ENCODE data around the gene C19orf18.

C19orf18 gene

GRCh38 chr19:58000677-58001076, 26.3 kb upstream of the C19orf18 start:
- Histone ChIP-seq H3K27me3 (ENCODE audit: insufficient read depth, low read depth) (no peaks in the 10 kb centered on the region), H3K79me2 (ENCODE audit: insufficient read depth, low read depth) (no peaks in the 10 kb centered on the region), H3K9ac (no peak overlapping the region), H3K27ac (no peak overlapping the region), H4K20me1 (ENCODE audit: insufficient read depth) (no peaks in the 10 kb centered on the region), H3K4me2 (no peak overlapping the region), H3K36me3 (ENCODE audit: insufficient read depth) (no peaks in the 10 kb centered on the region), H2AFZ (ENCODE audit: low read depth) (no peak overlapping the region), H3K4me1 (ENCODE audit: low read depth, poor library complexity, severe bottlenecking) (no peaks in the 10 kb centered on the region), H3K4me3 (IDR thresholded peaks at IDR 0.05; ENCODE audit: insufficient read depth, low read depth, low read length) (no peak overlapping the region)
- TF ChIP-seq, protein P1, sequence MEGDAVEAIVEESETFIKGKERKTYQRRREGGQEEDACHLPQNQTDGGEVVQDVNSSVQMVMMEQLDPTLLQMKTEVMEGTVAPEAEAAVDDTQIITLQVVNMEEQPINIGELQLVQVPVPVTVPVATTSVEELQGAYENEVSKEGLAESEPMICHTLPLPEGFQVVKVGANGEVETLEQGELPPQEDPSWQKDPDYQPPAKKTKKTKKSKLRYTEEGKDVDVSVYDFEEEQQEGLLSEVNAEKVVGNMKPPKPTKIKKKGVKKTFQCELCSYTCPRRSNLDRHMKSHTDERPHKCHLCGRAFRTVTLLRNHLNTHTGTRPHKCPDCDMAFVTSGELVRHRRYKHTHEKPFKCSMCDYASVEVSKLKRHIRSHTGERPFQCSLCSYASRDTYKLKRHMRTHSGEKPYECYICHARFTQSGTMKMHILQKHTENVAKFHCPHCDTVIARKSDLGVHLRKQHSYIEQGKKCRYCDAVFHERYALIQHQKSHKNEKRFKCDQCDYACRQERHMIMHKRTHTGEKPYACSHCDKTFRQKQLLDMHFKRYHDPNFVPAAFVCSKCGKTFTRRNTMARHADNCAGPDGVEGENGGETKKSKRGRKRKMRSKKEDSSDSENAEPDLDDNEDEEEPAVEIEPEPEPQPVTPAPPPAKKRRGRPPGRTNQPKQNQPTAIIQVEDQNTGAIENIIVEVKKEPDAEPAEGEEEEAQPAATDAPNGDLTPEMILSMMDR (conservative IDR thresholded peaks at IDR 0.05; ENCODE audit: low read depth, low read length) = no peak

DNA sequence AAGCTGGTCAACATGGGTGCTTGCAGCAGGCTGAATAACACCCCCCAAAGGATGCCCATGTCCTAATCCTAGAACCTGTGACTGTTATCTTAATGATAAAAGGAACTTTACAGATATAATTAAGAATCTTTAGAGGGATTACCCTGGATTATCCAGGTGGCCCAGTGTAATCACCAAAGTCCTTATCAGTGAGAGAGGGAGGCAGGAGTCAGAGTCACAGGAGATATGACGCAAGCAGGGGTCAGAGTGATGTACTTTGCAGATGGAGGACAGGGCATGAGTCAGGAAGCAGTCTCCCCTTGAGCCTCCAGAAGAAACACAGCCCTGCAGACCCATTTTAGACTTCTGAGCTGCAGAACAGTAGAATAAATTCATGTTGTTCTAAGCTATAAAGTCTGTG, 18.5 kb upstream of the C19orf18 start:
- no peak overlapping the region for H3K9ac ChIP-seq
- TF ChIP-seq, protein P1 (conservative IDR thresholded peaks at IDR 0.05; ENCODE audit: low read depth, low read length) = no peak

DNA sequence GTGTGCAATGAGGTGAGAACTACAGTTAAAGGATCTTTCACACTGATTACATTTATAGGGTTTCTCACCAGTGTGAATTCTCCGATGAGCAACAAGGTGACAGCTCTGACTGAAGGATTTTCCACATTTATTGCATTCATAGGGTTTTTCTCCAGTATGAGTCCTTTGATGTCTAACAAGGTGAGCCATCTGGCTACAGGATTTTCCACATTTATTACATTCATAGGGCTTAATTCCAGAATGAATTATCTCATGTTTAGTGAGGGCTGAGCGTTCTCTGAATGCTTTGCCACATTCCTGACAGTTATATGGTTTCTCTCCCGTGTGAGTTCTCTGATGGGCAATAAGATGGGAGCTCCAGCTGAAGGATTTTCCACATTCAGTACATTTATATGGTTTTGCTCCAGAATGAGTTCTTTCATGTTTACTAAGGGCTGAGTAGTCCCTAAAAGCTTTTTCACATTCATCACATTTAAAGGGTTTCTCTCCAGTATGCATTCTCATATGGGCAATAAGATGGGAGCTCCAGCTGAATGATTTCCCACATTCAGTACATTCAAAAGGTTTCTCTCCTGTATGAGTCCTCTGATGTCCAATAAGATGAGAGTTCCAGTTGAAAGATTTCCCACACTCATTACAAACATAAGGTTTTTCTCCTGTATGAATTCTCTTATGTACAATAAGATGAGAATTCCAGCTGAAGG, 4.4 kb upstream of the C19orf18 start:
- no peak overlapping the region for H3K9ac ChIP-seq
- H3K4me2 ChIP-seq = no peak overlapping the region
- no peaks in the 10 kb centered on the region for H3K4me1 ChIP-seq (ENCODE audit: low read depth, poor library complexity, severe bottlenecking)
- no peaks in the 10 kb centered on the region for H3K27me3 ChIP-seq (ENCODE audit: insufficient read depth, low read depth)
- no peaks in the 10 kb centered on the region for H3K79me2 ChIP-seq (ENCODE audit: insufficient read depth, low read depth)
- no peaks in the 10 kb centered on the region for H3K36me3 ChIP-seq (ENCODE audit: insufficient read depth)
- TF ChIP-seq, protein P1 (conservative IDR thresholded peaks at IDR 0.05; ENCODE audit: low read depth, low read length) = no peak
- no peaks in the 10 kb centered on the region for H4K20me1 ChIP-seq (ENCODE audit: insufficient read depth)
- no peak overlapping the region for H2AFZ ChIP-seq (ENCODE audit: low read depth)
- no peak overlapping the region for H3K27ac ChIP-seq
- no peak overlapping the region for H3K4me3 ChIP-seq (IDR thresholded peaks at IDR 0.05; ENCODE audit: insufficient read depth, low read depth, low read length)

More for the DNA sequence above, 18.5 kb upstream of the C19orf18 start:
- Histone ChIP-seq H4K20me1 (ENCODE audit: insufficient read depth) (no peaks in the 10 kb centered on the region), H3K4me1 (ENCODE audit: low read depth, poor library complexity, severe bottlenecking) (no peaks in the 10 kb centered on the region), H3K4me3 (IDR thresholded peaks at IDR 0.05; ENCODE audit: insufficient read depth, low read depth, low read length) (no peak overlapping the region), H3K27ac (no peak overlapping the region), H3K27me3 (ENCODE audit: insufficient read depth, low read depth) (no peaks in the 10 kb centered on the region), H2AFZ (ENCODE audit: low read depth) (no peak overlapping the region), H3K4me2 (no peak overlapping the region), H3K36me3 (ENCODE audit: insufficient read depth) (no peaks in the 10 kb centered on the region), H3K79me2 (ENCODE audit: insufficient read depth, low read depth) (no peaks in the 10 kb centered on the region)

GRCh38 chr19:57964761-57965160, 9.6 kb downstream of the C19orf18 start:
- Histone ChIP-seq H3K9ac (no peak overlapping the region), H4K20me1 (ENCODE audit: insufficient read depth) (no peaks in the 10 kb centered on the region), H3K79me2 (ENCODE audit: insufficient read depth, low read depth) (no peaks in the 10 kb centered on the region), H3K36me3 (ENCODE audit: insufficient read depth) (no peaks in the 10 kb centered on the region), H3K27me3 (ENCODE audit: insufficient read depth, low read depth) (no peaks in the 10 kb centered on the region; the same call in 1 of the 2 replicates), H3K4me2 (no peak overlapping the region), H3K4me3 (IDR thresholded peaks at IDR 0.05; ENCODE audit: insufficient read depth, low read depth, low read length) (no peak overlapping the region), H3K27ac (no peak overlapping the region), H2AFZ (ENCODE audit: low read depth) (no peak overlapping the region), H3K4me1 (ENCODE audit: low read depth, poor library complexity, severe bottlenecking) (no peaks in the 10 kb centered on the region)
- TF ChIP-seq, protein P1 (conservative IDR thresholded peaks at IDR 0.05; ENCODE audit: low read depth, low read length) = no peak
